Kidney (tissue), 14 donors: ENCODE data around the gene CBS. TPM values are rescaled to one million over a fixed set of nuclear protein-coding genes. Genes with fewer than 3 reads are reported as not detected.
"Not testable (repeated sequence)": the region's sequence is repeated elsewhere in the genome, so short reads cannot be mapped to it uniquely, and the experiment has no call there.

Source experiments
- DNase-seq, 5 donors: peaks; one replicate each; pipeline ENCODE4 v3.0.0-alpha.2; 2013 to 2020
- FAIRE-seq: peaks from 2 replicates; lab custom pipeline; 2012; peaks lifted over from hg19 to GRCh38; lab: Jason Lieb, UNC
- H3K27ac ChIP-seq, 2 donors: one replicate each; pipeline ENCODE4 v1.7.0; 2013; ENCODE audit warnings: low read depth in 2 of 2, low read length in 2 of 2, inconsistent platforms in 1 of 2
- H3K27me3 ChIP-seq: one replicate; pipeline ENCODE4 v1.7.1; 2013; ENCODE audit warnings: low read length, inconsistent platforms; ENCODE audit not compliant: control insufficient read depth, insufficient read depth
- H3K36me3 ChIP-seq, 3 donors: one replicate each; pipeline versions ENCODE4 v1.7.0 to v1.7.1; 2013; ENCODE audit warnings: low read length in 3 of 3, control low read depth in 1 of 3, inconsistent platforms in 1 of 3; ENCODE audit not compliant: insufficient read depth in 3 of 3, control insufficient read depth in 2 of 3
- H3K4me1 ChIP-seq, 3 donors: one replicate each; pipeline versions ENCODE4 v1.7.0 to v1.7.1; 2013; ENCODE audit warnings: low read length in 3 of 3, inconsistent platforms in 1 of 3, low read depth in 1 of 3; ENCODE audit not compliant: control insufficient read depth in 2 of 3, insufficient read depth in 2 of 3
- H3K4me3 ChIP-seq, 3 donors: one replicate each; pipeline versions ENCODE4 v1.7.0 to v1.8.1; 2013; ENCODE audit warnings: low read length in 3 of 3, control low read depth in 1 of 3, inconsistent platforms in 1 of 3
- H3K9ac ChIP-seq, 3 donors: one replicate each; pipeline versions ENCODE4 v1.7.0 to v1.7.1; 2013; ENCODE audit warnings: low read length in 3 of 3, control low read depth in 1 of 3, inconsistent platforms in 1 of 3
- H3K9me3 ChIP-seq, 3 donors: one replicate each; pipeline versions ENCODE4 v1.7.0 to v1.7.1; 2013; ENCODE audit warnings: low read length in 3 of 3, control low read depth in 1 of 3, inconsistent platforms in 1 of 3; ENCODE audit not compliant: control insufficient read depth in 2 of 3, insufficient read depth in 1 of 3
- intact Hi-C: fragments of 100-400 bp; cut with DNase I; formaldehyde crosslinking; loops from one replicate; pipeline ENCODE4 v1.11.1; 2022
- polyA plus RNA-seq: library from polyadenylated mRNA; stranded (reverse); fragments of 350-450 nt; fragmentation: Illumina TruSeq; extraction: RNeasy Lipid Tissue Mini Kit (QIAGEN cat#74804); gene quantifications from one replicate; pipeline ENCODE4 v1.2.3, GENCODE V29; 2014; ENCODE audit warnings: low read depth, low replicate concordance; ENCODE audit not compliant: insufficient read depth
- total RNA-seq: library from RNA; stranded (reverse); fragmentation: NEBNext Ultra II Directional; extraction: Animal tissue kit (Norgen Biotek cat#: 25700); gene quantifications from one replicate; pipeline ENCODE4 v1.2.1, GENCODE V29; 2021
- TF ChIP-seq, protein P1 (sequence below): IDR thresholded peaks from 3 replicates; pipeline ENCODE4 v1.5.1; 2012; ENCODE audit warnings: mild to moderate bottlenecking, moderate library complexity, borderline replicate concordance; ENCODE audit not compliant: insufficient read depth; ENCODE audit errors: extremely low read depth
- donor health status: control.
- donor health status: control.
- donor health status: control.
- donor health status: control.
- donor health status: control.
- donor health status: DM: yes; HTN: yes; CAD: no.
- donor health status: Normal renal cell carcinoma (clear cell type).

CBS gene
- total and polyA plus RNA-seq, 2 donors from 2014 or later = 6.4 to 32.1 TPM

DNA sequence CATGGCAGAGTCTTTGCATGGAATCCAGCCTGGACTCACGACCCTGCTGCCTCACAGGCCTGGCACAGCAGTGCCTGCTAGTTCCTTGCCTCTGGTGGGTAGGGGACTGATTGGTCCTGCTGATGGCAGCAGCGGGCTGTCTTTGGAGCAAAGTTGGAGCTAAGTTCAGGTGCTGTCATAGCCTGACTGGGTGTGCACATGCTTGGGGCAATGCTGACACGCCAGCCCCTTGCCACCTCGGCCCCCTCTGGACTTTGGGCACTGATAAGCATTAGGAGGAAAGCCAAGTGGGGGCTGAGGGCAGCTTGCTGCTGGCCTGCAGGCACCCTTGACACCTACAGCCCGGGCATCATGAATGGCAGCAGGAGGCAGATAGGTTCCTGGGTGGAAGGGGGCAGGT, 33.5 kb downstream of the CBS start:
- intact Hi-C loops, H3K9me3 ChIP-seq, DNase-seq, H3K36me3 ChIP-seq, H3K27ac ChIP-seq, H3K27me3 ChIP-seq, H3K4me1 ChIP-seq, FAIRE-seq, H3K9ac ChIP-seq, H3K4me3 ChIP-seq: not testable (repeated sequence)

DNA sequence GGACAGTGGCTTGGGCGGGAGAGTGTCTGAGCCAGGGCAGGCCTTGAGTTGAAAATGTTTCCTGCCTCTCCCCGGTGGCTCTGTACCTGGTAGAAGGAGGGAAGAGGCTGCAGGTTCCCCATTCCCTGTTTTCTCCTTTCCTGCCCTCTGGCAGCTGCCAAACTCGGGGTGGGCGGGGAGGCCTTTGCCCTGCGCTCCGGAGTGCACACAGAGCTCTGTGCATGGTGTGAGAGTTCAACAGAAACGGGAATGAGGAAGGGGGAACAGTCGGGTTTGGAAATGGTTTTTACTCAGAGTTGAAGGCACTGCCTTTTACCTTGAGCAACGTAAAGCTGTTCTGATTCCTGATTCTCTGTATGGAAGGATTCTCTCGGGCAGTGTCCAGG, 37.0 kb downstream of the CBS start:
- H3K36me3 ChIP-seq, DNase-seq, H3K27me3 ChIP-seq, H3K9ac ChIP-seq, H3K27ac ChIP-seq, FAIRE-seq, intact Hi-C loops, H3K9me3 ChIP-seq, H3K4me3 ChIP-seq, H3K4me1 ChIP-seq: not testable (repeated sequence)

DNA sequence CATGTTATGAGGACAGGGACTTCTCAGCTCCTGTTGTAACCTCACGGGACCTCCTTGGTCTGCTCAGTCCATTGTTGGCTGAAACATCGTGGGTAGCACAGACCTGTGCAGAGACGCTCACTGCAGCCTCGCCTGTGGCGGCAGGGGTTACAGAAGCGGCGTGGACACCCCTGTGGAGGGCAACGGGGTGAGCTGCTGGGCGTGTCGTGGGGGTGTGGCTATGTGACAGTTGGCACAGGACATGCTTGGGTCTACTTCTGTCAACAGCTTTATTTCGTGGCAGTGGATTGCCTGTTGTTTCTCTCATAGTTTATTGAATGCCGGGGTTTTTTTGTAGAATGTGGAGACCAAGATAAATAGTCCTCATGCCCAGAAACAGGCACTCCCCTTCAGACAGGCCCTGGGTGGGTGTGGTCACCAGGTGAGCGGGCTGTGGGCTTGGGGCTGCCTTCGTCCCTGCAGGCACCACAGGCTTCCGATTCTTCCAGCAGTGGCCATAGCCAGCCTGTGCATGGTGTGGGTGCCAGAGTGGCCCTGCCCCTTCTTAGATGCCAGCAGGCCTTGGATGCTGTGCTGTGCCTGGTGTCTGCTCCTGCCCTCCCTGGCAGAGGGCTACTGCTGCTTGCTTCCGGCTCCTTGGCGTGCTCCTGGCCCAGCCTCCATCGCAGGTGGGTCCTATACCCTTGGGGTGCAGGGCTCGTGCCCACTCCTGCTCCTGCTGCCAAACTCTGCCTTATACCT, 37.5 kb downstream of the CBS start:
- H3K4me1 ChIP-seq, FAIRE-seq: not testable (repeated sequence)

DNA sequence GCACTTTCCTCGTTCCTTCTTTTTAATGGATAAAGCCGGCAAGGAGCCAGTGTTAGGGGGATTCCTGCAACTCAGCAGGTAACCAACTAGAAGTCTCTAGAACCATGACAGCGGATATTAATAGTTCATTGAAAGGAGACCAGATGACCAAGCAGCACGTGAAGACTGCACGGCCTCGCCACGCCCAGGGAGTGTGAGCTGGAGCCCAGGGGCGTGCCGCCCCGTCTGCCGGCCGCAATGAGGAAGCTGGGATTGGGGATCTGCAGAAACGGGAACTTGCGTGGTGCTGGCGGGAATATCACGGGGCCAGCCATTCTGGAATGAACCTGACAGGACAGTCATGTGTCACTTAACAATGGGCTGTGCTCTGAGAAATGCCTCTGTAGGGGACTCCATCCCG, 38.7 kb downstream of the CBS start:
- FAIRE-seq, H3K36me3 ChIP-seq, H3K4me3 ChIP-seq, H3K9ac ChIP-seq, H3K27me3 ChIP-seq, H3K4me1 ChIP-seq, H3K27ac ChIP-seq, H3K9me3 ChIP-seq, intact Hi-C loops, DNase-seq: not testable (repeated sequence)

More for the DNA sequence above, 37.5 kb downstream of the CBS start:
- intact Hi-C loops, H3K36me3 ChIP-seq, H3K27me3 ChIP-seq, H3K4me3 ChIP-seq, H3K9ac ChIP-seq, DNase-seq, H3K9me3 ChIP-seq, H3K27ac ChIP-seq: not testable (repeated sequence)

DNA sequence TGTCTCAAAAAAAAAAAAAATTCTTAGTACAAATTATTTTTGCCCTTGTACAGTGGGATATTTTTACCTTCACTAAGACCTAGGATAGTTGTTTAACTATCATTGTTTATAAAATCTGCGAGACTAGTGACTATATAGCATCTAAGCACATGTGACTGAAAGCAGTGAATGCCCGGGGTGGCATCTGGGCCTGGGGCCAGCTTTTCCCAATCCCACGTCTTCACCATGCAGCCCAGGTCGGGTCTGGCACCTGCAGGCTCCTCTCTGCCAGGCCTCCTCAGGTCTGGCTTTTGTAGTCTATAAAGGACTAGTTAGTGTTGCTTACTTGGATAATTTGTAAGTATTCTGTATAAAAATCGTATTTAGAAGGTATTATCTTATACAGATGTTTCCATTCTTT, 40.8 kb downstream of the CBS start:
- no peaks in the 10 kb centered on the region for H3K4me1 ChIP-seq
- H3K9me3 ChIP-seq = no peaks in the 10 kb centered on the region
- H3K27me3 ChIP-seq = no peaks in the 10 kb centered on the region
- TF ChIP-seq, protein P1, sequence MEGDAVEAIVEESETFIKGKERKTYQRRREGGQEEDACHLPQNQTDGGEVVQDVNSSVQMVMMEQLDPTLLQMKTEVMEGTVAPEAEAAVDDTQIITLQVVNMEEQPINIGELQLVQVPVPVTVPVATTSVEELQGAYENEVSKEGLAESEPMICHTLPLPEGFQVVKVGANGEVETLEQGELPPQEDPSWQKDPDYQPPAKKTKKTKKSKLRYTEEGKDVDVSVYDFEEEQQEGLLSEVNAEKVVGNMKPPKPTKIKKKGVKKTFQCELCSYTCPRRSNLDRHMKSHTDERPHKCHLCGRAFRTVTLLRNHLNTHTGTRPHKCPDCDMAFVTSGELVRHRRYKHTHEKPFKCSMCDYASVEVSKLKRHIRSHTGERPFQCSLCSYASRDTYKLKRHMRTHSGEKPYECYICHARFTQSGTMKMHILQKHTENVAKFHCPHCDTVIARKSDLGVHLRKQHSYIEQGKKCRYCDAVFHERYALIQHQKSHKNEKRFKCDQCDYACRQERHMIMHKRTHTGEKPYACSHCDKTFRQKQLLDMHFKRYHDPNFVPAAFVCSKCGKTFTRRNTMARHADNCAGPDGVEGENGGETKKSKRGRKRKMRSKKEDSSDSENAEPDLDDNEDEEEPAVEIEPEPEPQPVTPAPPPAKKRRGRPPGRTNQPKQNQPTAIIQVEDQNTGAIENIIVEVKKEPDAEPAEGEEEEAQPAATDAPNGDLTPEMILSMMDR = no peak
- DNase-seq (no peak), FAIRE-seq (no peak)
- no peak overlapping the region for H3K9ac ChIP-seq
- no peak overlapping the region for H3K27ac ChIP-seq
- peaks cover 0 to 5% (median 4%) of the 10 kb centered on the region in 3 donors for H3K36me3 ChIP-seq
- intact Hi-C loops = no loop called here
- no peak overlapping the region for H3K4me3 ChIP-seq
